Measurements from ENCODE around the gene NFYC. TPM values are rescaled to one million over a fixed set of nuclear protein-coding genes. Genes with fewer than 3 reads are reported as not detected.
A peak's percentile ranks its signal among the peaks of the same experiment; 100 is the strongest.

NFYC gene
- polyA plus RNA-seq, 1 donor = 66.0 TPM

GRCh38 chr1:40808002-40808401, 116.5 kb downstream of the NFYC start:
- Histone ChIP-seq H3K27me3 (ENCODE audit: control insufficient read depth, insufficient read depth, low read length) (peaks cover 5% of the 10 kb centered on the region), H3K27ac (ENCODE audit: low read length) (no peak overlapping the region), H3K4me1 (ENCODE audit: control insufficient read depth, insufficient read depth, low read length) (peaks cover 14% of the 10 kb centered on the region), H3K36me3 (ENCODE audit: control insufficient read depth, insufficient read depth, low read length) (no peaks in the 10 kb centered on the region), H3K9me3 (ENCODE audit: control insufficient read depth, low read depth, low read length) (no peaks in the 10 kb centered on the region), H3K4me3 (ENCODE audit: low read length) (no peak overlapping the region)
- DNase-seq = no peak
- WGBS (ENCODE audit: insufficient coverage, low lambda C conversion rate) = 40% methylated on average over 1 of the region's 3 CpGs

GRCh38 chr1:40808444-40808843, 116.9 kb downstream of the NFYC start:
- Histone ChIP-seq H3K4me1 (ENCODE audit: control insufficient read depth, insufficient read depth, low read length) (peaks cover 14% of the 10 kb centered on the region), H3K27ac (ENCODE audit: low read length) (no peak overlapping the region), H3K4me3 (ENCODE audit: low read length) (no peak overlapping the region), H3K27me3 (ENCODE audit: control insufficient read depth, insufficient read depth, low read length) (peaks cover 9% of the 10 kb centered on the region), H3K9me3 (ENCODE audit: control insufficient read depth, low read depth, low read length) (no peaks in the 10 kb centered on the region), H3K36me3 (ENCODE audit: control insufficient read depth, insufficient read depth, low read length) (no peaks in the 10 kb centered on the region)
- WGBS (ENCODE audit: insufficient coverage, low lambda C conversion rate) = 100% methylated on average over 1 of the region's 3 CpGs
- DNase-seq = no peak

DNA sequence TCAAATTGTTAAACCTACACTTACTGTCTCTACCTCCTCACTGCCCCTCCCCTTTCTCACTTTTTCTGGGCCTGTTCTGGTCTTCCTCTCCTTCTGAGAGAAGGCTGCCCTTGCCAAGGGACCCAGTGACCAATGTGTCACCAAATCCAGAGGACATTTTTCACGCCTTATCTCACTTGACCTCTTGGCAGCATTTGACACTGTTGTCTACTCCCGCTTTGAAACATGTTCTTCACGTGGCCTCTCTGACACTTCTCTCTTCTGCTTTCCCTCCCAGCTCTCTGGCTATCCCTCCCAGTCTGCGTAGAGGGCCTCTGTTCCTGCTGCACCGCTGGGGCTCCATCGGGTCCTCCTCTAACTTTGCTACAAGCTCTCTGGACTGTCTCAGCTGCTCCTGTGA, 117.4 kb downstream of the NFYC start:
- Histone ChIP-seq H3K27me3 (ENCODE audit: control insufficient read depth, insufficient read depth, low read length) (peaks cover 9% of the 10 kb centered on the region), H3K27ac (ENCODE audit: low read length) (no peak overlapping the region), H3K9me3 (ENCODE audit: control insufficient read depth, low read depth, low read length) (no peaks in the 10 kb centered on the region), H3K4me3 (ENCODE audit: low read length) (no peak overlapping the region), H3K36me3 (ENCODE audit: control insufficient read depth, insufficient read depth, low read length) (no peaks in the 10 kb centered on the region), H3K4me1 (ENCODE audit: control insufficient read depth, insufficient read depth, low read length) (peaks cover 14% of the 10 kb centered on the region)
- WGBS (ENCODE audit: insufficient coverage, low lambda C conversion rate) = 80% methylated on average over 1 of the region's 6 CpGs
- DNase-seq = no peak

DNA sequence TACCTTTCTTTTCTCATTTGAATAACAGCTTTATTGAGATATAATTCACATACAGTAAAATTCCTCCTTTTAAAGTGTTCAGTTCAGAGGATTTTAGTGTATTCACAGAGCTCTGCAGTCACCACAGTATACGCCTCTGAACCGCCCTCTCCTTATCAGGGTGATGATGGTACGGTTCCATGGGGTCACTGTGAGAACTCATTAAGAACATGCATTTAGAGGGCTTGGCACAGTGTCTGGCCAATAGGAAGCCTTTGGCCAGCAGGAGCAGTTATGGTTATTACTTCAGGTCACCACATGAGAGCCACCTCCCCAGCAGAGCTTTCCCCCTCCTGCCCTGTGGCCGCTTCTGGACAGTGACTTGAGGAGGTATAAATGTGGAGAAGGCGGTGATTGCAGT, 119.4 kb downstream of the NFYC start:
- DNase-seq = peak in 1 of 2 donors; percentile 55
- WGBS (ENCODE audit: insufficient coverage, low lambda C conversion rate) = no CpG with 5 or more reads among the region's 5 CpGs
- no peaks in the 10 kb centered on the region for H3K9me3 ChIP-seq (ENCODE audit: control insufficient read depth, low read depth, low read length)

DNA sequence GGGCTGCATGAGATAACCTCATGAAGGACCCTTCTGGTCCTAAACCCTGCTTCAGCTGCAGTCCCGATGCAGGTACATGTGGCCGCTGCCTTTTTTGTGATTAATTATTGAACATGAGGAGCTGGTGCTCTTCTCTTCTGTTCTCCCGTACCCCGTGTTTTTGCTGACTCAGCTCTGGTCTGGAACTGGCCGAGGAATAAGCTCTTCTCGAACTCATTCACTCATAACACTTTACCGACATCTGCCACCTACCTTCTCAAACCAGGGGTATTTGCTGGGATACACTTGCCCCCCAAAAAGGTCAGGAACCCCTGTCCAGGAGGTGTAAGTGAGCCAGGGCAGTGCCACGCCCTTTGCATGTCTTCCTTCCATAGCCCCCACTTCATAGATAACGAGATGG, 123.9 kb downstream of the NFYC start:
- Histone ChIP-seq H3K4me1 (ENCODE audit: control insufficient read depth, insufficient read depth, low read length) (no peaks in the 10 kb centered on the region), H3K9me3 (ENCODE audit: control insufficient read depth, low read depth, low read length) (no peaks in the 10 kb centered on the region), H3K4me3 (ENCODE audit: low read length) (no peak overlapping the region), H3K27me3 (ENCODE audit: control insufficient read depth, insufficient read depth, low read length) (peaks cover 35% of the 10 kb centered on the region), H3K36me3 (ENCODE audit: control insufficient read depth, insufficient read depth, low read length) (no peaks in the 10 kb centered on the region), H3K27ac (ENCODE audit: low read length) (no peak overlapping the region)
- 20% methylated on average over 2 of the region's 9 CpGs for WGBS (ENCODE audit: insufficient coverage, low lambda C conversion rate)
- DNase-seq = no peak

More for the DNA sequence above, 119.4 kb downstream of the NFYC start:
- H3K4me1 ChIP-seq (ENCODE audit: control insufficient read depth, insufficient read depth, low read length) = peaks cover 14% of the 10 kb centered on the region
- no peaks in the 10 kb centered on the region for H3K36me3 ChIP-seq (ENCODE audit: control insufficient read depth, insufficient read depth, low read length)
- H3K27me3 ChIP-seq (ENCODE audit: control insufficient read depth, insufficient read depth, low read length) = peaks cover 11% of the 10 kb centered on the region
- H3K27ac ChIP-seq (ENCODE audit: low read length) = no peak overlapping the region
- H3K4me3 ChIP-seq (ENCODE audit: low read length) = no peak overlapping the region

DNA sequence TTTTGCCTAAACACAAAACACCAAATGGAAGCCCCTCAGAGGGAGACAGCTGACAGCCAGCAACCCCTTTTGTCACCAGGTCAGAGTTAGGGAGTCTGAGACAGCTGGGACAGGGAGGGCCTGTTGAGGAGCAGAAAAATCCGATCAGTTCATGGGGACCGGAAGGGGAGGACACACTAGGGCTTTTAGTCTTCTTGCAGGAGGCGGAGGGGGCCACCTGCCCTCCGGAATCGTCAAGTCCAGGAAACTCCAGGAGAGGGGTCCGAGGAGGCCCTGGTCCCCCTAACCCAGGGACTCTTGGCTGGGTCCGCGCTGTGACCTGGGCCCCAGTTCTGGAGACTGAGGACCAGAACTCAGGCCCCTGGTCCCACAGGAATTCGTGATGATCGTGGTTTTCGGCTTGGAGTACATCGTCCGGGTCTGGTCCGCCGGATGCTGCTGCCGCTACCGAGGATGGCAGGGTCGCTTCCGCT, 126.3 kb downstream of the NFYC start:
- Histone ChIP-seq H3K4me3 (ENCODE audit: low read length) (no peak overlapping the region), H3K27ac (ENCODE audit: low read length) (no peak overlapping the region), H3K4me1 (ENCODE audit: control insufficient read depth, insufficient read depth, low read length) (no peaks in the 10 kb centered on the region), H3K27me3 (ENCODE audit: control insufficient read depth, insufficient read depth, low read length) (peaks cover 33% of the 10 kb centered on the region), H3K36me3 (ENCODE audit: control insufficient read depth, insufficient read depth, low read length) (no peaks in the 10 kb centered on the region), H3K9me3 (ENCODE audit: control insufficient read depth, low read depth, low read length) (no peaks in the 10 kb centered on the region)
- no CpG with 5 or more reads among the region's 19 CpGs for WGBS (ENCODE audit: insufficient coverage, low lambda C conversion rate)
- DNase-seq = no peak

DNA sequence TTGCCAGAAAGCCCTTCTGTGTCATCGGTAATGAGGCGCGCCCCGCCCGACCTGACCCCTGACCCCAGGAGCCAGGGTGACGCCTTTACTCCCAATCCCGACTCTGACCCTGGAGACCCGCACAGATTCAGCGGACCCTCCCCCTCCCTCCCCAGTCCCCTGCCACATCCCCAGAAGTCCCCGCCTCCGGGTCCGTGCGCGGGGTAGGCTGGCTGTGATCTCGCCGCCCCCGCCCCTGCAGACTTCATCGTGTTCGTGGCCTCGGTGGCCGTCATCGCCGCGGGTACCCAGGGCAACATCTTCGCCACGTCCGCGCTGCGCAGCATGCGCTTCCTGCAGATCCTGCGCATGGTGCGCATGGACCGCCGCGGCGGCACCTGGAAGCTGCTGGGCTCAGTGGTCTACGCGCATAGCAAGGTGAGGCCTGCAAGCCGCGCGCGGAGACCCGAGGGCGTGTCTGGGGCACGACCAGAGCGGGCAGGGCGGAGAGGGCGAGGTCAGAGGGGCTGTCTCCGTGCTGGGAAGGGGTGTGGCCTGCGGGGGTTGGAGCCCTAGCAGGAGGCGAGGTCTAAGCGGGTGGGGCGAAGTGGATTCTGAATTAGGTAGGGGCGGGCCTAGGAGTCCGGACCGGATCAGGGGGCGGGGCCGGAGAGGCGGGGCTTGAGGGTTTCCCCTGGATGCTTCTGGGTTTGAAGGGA, 126.9 kb downstream of the NFYC start:
- peak; percentile 49 to 65 for DNase-seq
- no peaks in the 10 kb centered on the region for H3K9me3 ChIP-seq (ENCODE audit: control insufficient read depth, low read depth, low read length)
- no peak overlapping the region for H3K27ac ChIP-seq (ENCODE audit: low read length)
- no peaks in the 10 kb centered on the region for H3K4me1 ChIP-seq (ENCODE audit: control insufficient read depth, insufficient read depth, low read length)
- H3K36me3 ChIP-seq (ENCODE audit: control insufficient read depth, insufficient read depth, low read length) = no peaks in the 10 kb centered on the region
- no CpG with 5 or more reads among the region's 59 CpGs for WGBS (ENCODE audit: insufficient coverage, low lambda C conversion rate)
- peaks cover 28% of the 10 kb centered on the region for H3K27me3 ChIP-seq (ENCODE audit: control insufficient read depth, insufficient read depth, low read length)
- peak overlapping the region; percentile 11 for H3K4me3 ChIP-seq (ENCODE audit: low read length)

GRCh38 chr1:40819101-40819500, 127.6 kb downstream of the NFYC start:
- Histone ChIP-seq H3K27me3 (ENCODE audit: control insufficient read depth, insufficient read depth, low read length) (peaks cover 28% of the 10 kb centered on the region), H3K4me3 (ENCODE audit: low read length) (no peak overlapping the region), H3K4me1 (ENCODE audit: control insufficient read depth, insufficient read depth, low read length) (no peaks in the 10 kb centered on the region), H3K36me3 (ENCODE audit: control insufficient read depth, insufficient read depth, low read length) (no peaks in the 10 kb centered on the region), H3K9me3 (ENCODE audit: control insufficient read depth, low read depth, low read length) (no peaks in the 10 kb centered on the region), H3K27ac (ENCODE audit: low read length) (no peak overlapping the region)
- no peak for DNase-seq
- WGBS (ENCODE audit: insufficient coverage, low lambda C conversion rate) = no CpG with 5 or more reads among the region's 26 CpGs

- no CpG with 5 or more reads among the region's 3 CpGs for WGBS (ENCODE audit: insufficient coverage, low lambda C conversion rate)
- no peak for DNase-seq
- Histone ChIP-seq H3K4me1 (ENCODE audit: control insufficient read depth, insufficient read depth, low read length) (no peaks in the 10 kb centered on the region), H3K4me3 (ENCODE audit: low read length) (no peak overlapping the region), H3K27me3 (ENCODE audit: control insufficient read depth, insufficient read depth, low read length) (peaks cover 28% of the 10 kb centered on the region), H3K9me3 (ENCODE audit: control insufficient read depth, low read depth, low read length) (no peaks in the 10 kb centered on the region), H3K27ac (ENCODE audit: low read length) (no peak overlapping the region), H3K36me3 (ENCODE audit: control insufficient read depth, insufficient read depth, low read length) (no peaks in the 10 kb centered on the region)
Measured at GRCh38 chr1:40820251-40820797, 128.8 kb downstream of the NFYC start.

Data from large intestine (tissue), 3 donors.